ENCODE results near the gene TMEM234.

The TMEM234 gene

GRCh38 chr1:32172621-32173245, 49.4 kb downstream of the TMEM234 start:
- no peak for DNase-seq (ENCODE audit: low spot score)

- DNase-seq (ENCODE audit: low spot score): no peak
Observed at GRCh38 chr1:32170991-32171390, 51.2 kb downstream of the TMEM234 start.

Measured in ecto neural progenitor cell (in vitro differentiated cells).